Osteoblast (primary cell): ENCODE measurements around the gene IL17RD. TPM values are rescaled to one million over a fixed set of nuclear protein-coding genes. Genes with fewer than 3 reads are reported as not detected.

ENCODE experiments used
- DNase-seq: peaks from one replicate; pipeline ENCODE4 v3.0.0; 2011; ENCODE audit warnings: low spot score, mixed read lengths; ENCODE audit not compliant: insufficient read length; ENCODE audit errors: missing footprints
- H2AFZ ChIP-seq: 2 replicates; pipeline ENCODE4 v1.6.0; 2011; ENCODE audit warnings: mild to moderate bottlenecking, low read length
- H3K27ac ChIP-seq: 2 replicates; pipeline ENCODE4 v1.5.1; 2011; ENCODE audit warnings: mild to moderate bottlenecking, low read depth, low read length, moderate library complexity
- H3K27me3 ChIP-seq: 2 replicates; pipeline ENCODE4 v1.6.0; 2012; ENCODE audit warnings: mild to moderate bottlenecking, control low read depth, inconsistent platforms, low read length, moderate library complexity; ENCODE audit not compliant: insufficient read depth
- H3K36me3 ChIP-seq: 2 replicates; pipeline ENCODE4 v1.5.1; 2011; ENCODE audit warnings: mild to moderate bottlenecking, low read length, control low read depth, moderate library complexity; ENCODE audit not compliant: insufficient read depth
- H3K4me1 ChIP-seq: 2 replicates; pipeline ENCODE4 v1.5.1; 2011; ENCODE audit warnings: mild to moderate bottlenecking, low read length, control low read depth, moderate library complexity; ENCODE audit not compliant: insufficient read depth
- H3K4me2 ChIP-seq: 2 replicates; pipeline ENCODE4 v1.6.0; 2011; ENCODE audit warnings: mild to moderate bottlenecking, low read length; ENCODE audit not compliant: insufficient read depth
- H3K4me3 ChIP-seq: fragments of 200-600 bp; sonication (generic); 3 replicates; pipeline ENCODE4 v1.5.1; 2012; ENCODE audit warnings: mild to moderate bottlenecking, low read length, inconsistent platforms; ENCODE audit not compliant: insufficient read depth
- H3K79me2 ChIP-seq: 2 replicates; pipeline ENCODE4 v1.6.0; 2012; ENCODE audit warnings: mild to moderate bottlenecking, low read length, control low read depth, inconsistent platforms; ENCODE audit not compliant: insufficient read depth
- H3K9me3 ChIP-seq: 2 replicates; pipeline ENCODE4 v1.5.1; 2011; ENCODE audit warnings: low read depth, low read length, control low read depth
- H4K20me1 ChIP-seq: 2 replicates; pipeline ENCODE4 v1.6.0; 2012; ENCODE audit warnings: mild to moderate bottlenecking, low read length, control low read depth; ENCODE audit not compliant: insufficient read depth
- total RNA-seq: library from RNA; depleted of rRNA; stranded (reverse); fragments of >200 nt; gene quantifications from 2 replicates; pipeline ENCODE4 v1.2.3, GENCODE V29; 2012
- TF ChIP-seq, protein P1 (sequence below): IDR thresholded peaks from 2 replicates; pipeline ENCODE4 v1.5.1; 2011; ENCODE audit warnings: mild to moderate bottlenecking, low read depth, low read length, moderate library complexity; ENCODE audit errors: extremely low read depth

Gene IL17RD
- total RNA-seq, 1 donor, result 2.2 TPM

DNA sequence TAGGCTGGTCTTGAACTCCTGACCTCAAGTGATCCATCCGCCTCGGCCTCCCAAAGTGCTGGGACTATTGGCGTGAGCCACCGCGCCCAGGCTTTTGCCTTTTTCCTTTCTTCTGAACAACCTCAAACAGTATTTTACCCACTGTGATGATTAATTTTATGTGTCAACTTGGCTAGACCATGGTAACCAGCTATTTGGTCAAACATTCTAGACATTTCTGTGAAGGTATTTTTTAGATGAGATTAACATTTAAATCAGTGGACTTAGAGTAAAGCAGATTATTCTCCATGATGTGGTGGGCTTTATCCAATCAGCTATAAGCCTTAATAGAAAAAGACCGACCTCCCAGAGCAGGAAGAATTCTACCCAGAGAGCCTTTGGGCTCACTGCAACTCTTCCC lies 98.7 kb downstream of the IL17RD start:
- no peaks in the 10 kb centered on the region for H3K79me2 ChIP-seq
- no peak overlapping the region for H3K4me3 ChIP-seq
- TF ChIP-seq, protein P1, sequence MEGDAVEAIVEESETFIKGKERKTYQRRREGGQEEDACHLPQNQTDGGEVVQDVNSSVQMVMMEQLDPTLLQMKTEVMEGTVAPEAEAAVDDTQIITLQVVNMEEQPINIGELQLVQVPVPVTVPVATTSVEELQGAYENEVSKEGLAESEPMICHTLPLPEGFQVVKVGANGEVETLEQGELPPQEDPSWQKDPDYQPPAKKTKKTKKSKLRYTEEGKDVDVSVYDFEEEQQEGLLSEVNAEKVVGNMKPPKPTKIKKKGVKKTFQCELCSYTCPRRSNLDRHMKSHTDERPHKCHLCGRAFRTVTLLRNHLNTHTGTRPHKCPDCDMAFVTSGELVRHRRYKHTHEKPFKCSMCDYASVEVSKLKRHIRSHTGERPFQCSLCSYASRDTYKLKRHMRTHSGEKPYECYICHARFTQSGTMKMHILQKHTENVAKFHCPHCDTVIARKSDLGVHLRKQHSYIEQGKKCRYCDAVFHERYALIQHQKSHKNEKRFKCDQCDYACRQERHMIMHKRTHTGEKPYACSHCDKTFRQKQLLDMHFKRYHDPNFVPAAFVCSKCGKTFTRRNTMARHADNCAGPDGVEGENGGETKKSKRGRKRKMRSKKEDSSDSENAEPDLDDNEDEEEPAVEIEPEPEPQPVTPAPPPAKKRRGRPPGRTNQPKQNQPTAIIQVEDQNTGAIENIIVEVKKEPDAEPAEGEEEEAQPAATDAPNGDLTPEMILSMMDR, result no peak
- H3K27me3 ChIP-seq, result no peaks in the 10 kb centered on the region
- H3K36me3 ChIP-seq, result no peaks in the 10 kb centered on the region
- H3K4me1 ChIP-seq, result peaks cover 13% of the 10 kb centered on the region
- no peak overlapping the region for H3K27ac ChIP-seq
- H3K4me2 ChIP-seq, result no peak overlapping the region
- no peaks in the 10 kb centered on the region for H4K20me1 ChIP-seq
- no peaks in the 10 kb centered on the region for H3K9me3 ChIP-seq
- H2AFZ ChIP-seq, result no peak overlapping the region
- DNase-seq, result no peak

DNA sequence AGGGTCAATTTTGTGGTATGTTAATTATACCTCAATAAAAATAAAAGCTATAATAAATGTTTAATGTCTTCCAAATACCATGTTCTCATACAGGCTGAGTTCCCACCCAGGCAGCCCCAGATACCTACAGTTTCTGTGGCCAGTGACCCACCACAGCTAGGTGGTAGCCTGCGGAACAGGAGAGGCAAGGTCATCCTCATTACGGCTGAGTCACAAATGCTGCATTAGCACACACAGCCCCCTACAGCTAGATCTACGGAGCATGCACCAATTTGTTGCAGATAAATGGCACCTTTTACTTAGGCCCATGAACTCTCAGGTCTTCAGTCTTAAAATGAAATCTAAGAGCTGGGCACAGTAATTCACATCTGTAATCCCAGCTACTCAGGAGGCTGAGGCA lies 99.6 kb downstream of the IL17RD start:
- no peaks in the 10 kb centered on the region for H4K20me1 ChIP-seq
- no peaks in the 10 kb centered on the region for H3K27me3 ChIP-seq
- DNase-seq, result no peak
- TF ChIP-seq, protein P1, result no peak
- H3K4me3 ChIP-seq, result no peak overlapping the region
- H3K4me2 ChIP-seq, result no peak overlapping the region
- H3K9me3 ChIP-seq, result no peaks in the 10 kb centered on the region
- no peak overlapping the region for H2AFZ ChIP-seq
- no peak overlapping the region for H3K27ac ChIP-seq
- H3K36me3 ChIP-seq, result no peaks in the 10 kb centered on the region
- peaks cover 15% of the 10 kb centered on the region for H3K4me1 ChIP-seq
- H3K79me2 ChIP-seq, result no peaks in the 10 kb centered on the region

DNA sequence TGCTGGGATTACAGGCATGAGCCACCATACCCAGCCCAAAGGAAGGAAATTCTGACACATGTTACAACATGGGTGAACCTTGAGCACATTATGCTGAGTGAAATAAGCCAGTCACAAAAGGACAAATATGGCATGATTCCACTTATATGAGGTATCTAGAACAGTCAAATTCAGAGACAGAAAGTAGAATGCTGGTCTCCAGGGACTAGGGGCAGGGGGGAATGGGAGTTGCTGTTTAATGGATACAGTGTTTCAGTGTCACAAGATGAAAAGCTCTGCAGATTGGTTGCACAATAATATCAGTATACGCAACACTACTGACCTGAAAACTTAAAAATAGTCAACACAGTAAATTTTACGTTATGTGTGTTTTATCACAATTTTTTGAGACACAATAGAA lies 100.6 kb downstream of the IL17RD start:
- Histone ChIP-seq H3K9me3 (no peaks in the 10 kb centered on the region), H3K27me3 (no peaks in the 10 kb centered on the region), H3K79me2 (no peaks in the 10 kb centered on the region), H3K27ac (no peak overlapping the region), H3K4me1 (peaks cover 22% of the 10 kb centered on the region), H3K4me3 (no peak overlapping the region), H3K36me3 (no peaks in the 10 kb centered on the region), H2AFZ (no peak overlapping the region), H4K20me1 (no peaks in the 10 kb centered on the region), H3K4me2 (no peak overlapping the region)
- TF ChIP-seq, protein P1, result no peak
- DNase-seq, result no peak

DNA sequence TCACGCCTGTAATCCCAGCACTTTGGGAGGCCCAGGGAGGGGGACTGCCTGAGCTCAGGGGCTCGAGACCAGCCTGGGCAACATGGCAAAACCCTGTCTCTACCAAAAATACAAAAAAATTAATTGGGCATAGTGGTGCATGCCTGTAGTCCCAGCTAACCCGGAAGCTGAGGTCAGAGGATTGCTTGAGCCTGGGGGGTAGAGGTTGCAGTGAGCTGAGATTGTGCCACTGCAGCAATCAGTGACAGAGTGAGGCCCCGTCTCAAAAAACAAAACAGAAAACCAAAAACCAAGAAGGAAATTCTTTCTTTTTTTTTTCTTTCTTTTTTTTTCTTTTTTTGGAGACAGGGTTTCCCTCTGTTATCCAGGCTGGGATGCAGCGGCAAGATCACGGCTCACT lies 101.2 kb downstream of the IL17RD start:
- H3K4me3 ChIP-seq, result no peak overlapping the region
- TF ChIP-seq, protein P1, result no peak
- DNase-seq, result no peak

More for the DNA sequence above, 101.2 kb downstream of the IL17RD start:
- Histone ChIP-seq H3K27ac (no peak overlapping the region), H3K4me1 (peaks cover 21% of the 10 kb centered on the region), H3K27me3 (no peaks in the 10 kb centered on the region), H2AFZ (no peak overlapping the region), H3K9me3 (no peaks in the 10 kb centered on the region), H3K36me3 (no peaks in the 10 kb centered on the region), H3K4me2 (no peak overlapping the region), H3K79me2 (no peaks in the 10 kb centered on the region), H4K20me1 (no peaks in the 10 kb centered on the region)
